Iris pigment epithelial cell (primary cell): Measurements from ENCODE around the gene BRSK2.

ENCODE experiments used
- DNase-seq: peaks from one replicate; pipeline ENCODE4 v3.0.0-alpha.2; 2011; ENCODE audit warnings: low read depth

Gene BRSK2

DNA sequence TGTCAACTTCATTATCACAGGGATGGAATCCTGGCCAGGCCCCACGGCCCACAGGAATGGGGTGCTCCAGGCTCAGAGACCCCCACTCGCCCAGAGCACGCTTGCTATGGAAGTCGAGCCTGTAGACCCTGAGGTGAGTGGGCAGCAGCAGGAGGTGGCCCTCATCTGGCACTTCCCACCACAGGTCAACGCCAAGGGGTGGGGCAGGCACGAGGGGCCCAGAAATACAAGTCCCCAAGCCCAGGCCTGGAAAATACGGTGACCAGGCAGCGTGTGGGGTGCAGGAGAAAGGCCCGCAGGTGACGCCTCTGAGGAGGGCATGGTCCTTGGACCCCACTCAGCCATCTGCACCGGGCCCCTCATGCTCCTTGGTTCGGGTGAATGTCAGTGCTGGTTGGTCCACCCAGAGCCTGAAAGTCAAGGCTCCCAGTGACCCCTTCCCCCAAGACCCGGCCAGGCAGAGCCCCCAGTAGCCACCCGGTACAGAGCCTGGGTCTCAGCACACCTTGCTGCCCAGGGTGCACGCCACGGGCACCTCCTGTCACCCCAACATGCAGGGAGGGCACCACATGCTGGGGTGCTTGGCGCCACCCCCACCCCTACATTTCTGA, 94.4 kb downstream of the BRSK2 start:
- no peak for DNase-seq

DNA sequence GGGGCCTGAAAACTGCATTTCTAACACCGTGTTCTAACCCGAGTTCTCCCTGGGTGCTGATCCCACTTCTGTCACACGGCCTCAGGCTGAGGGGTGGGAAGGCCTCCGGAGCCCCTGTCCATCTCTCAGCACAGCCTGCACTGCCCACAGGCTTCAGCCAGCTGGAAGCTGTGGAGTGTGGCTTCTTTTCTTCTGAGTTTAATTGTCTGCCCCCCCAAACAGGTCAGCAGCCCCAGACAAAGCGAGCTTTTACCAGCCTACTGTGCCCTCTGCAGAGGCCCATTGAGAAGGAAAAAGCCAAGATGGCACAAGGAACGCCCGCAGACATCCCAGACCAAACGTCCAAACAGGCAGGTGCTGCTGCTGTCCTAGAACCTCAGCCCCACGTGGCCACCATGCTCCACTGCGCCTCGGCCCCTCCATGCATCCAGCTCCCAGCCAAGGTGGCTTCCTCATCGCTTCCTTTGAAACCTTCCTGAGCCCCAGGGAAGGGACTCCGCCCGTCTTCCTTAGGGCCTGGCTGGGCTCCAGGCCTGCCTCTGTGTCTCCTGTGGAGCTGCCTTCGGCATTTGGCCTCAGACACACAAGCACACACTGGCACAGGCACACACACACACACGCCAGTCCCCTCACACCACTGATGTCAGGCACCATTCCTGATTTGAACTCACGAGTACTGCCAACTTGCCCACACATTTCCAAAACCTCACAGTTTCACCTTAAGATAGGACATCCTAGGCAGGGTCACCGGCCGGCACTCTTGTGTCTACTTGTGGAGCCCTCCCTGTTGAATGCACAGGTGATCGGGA, 95.2 kb downstream of the BRSK2 start:
- no peak for DNase-seq

- DNase-seq: no peak
Measured at GRCh38 chr11:1485504-1485885, 95.8 kb downstream of the BRSK2 start.

DNA sequence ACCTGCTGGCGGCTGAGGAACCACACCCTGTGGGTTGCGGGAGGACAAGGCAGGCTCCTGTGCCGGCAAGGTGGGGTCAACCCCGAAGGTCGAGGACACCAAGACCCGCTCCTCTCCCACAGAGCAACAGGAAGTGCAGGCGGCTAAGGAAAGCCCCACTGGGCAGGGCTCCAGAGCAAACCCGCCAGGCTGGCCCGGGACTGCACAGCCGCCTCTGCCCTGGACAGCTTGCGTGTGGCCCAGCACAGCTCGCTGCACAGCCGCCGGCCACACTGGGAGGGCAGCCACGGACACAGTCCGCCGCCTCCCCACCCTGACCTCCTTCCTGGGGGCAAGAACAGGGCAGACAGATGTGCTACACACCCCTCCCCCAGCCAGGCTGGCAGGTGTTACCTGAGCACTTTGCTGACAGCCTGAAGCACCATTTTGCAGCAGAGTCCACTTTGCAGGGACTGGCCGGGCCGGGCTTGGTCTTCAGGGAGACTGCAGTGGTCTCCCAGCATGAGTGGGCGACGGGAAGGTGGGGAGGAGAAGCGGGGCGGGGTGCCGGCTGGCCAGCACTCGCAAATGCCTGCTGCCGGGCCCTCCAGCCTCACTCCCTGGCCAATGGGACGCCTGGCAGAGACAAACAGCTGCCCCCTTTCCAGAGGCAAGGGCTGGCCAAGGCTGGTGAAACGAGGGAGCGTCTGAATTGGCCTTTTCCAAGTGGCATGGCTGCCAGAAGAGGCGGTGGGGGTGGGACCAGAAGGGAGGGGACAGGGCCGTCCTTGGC, 96.5 kb downstream of the BRSK2 start, which contains the start of gene MOB2:
Gene MOB2, minus strand, starts transcription at position 726 of the 772 bp plus-strand sequence. Its CDS starts 223 bp downstream, at position 503.
- DNase-seq: peak; percentile 41

GRCh38 chr11:1487091-1487850, 97.5 kb downstream of the BRSK2 start:
- no peak for DNase-seq

GRCh38 chr11:1487851-1488574, 98.3 kb downstream of the BRSK2 start:
- DNase-seq: no peak

DNA sequence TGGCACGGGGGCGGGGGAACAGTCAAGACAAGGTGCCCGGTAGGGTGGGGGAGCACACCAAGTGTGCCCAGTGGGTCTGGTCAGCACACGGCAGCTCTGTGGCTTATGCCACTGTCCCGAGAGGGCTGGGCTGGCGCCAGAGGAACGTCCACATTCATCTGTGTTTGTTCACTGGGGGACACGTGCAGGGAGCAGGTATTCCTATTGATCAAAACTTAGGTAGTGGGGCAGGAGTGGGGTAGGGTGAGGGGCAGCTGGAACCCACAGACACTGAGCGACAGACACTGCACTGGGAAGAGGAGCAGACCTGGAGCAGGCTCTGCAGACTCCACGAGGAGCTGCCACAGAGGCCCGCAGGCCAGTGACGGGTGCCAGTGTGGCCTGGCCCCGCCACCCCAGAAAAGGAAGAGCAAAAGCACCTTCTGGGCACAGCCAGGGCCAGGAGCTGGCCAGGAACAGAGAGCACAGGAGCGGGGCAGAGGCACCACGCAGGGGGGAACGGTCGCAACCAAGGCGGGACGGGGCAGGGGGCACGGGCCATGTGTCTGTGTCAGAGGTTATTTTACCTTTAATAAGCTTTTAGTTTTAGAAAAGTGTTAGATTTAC, 98.9 kb downstream of the BRSK2 start:
- DNase-seq: no peak

GRCh38 chr11:1490651-1491050, 100.9 kb downstream of the BRSK2 start:
- DNase-seq: no peak

GRCh38 chr11:1491379-1491778, 101.6 kb downstream of the BRSK2 start:
- DNase-seq: no peak

DNA sequence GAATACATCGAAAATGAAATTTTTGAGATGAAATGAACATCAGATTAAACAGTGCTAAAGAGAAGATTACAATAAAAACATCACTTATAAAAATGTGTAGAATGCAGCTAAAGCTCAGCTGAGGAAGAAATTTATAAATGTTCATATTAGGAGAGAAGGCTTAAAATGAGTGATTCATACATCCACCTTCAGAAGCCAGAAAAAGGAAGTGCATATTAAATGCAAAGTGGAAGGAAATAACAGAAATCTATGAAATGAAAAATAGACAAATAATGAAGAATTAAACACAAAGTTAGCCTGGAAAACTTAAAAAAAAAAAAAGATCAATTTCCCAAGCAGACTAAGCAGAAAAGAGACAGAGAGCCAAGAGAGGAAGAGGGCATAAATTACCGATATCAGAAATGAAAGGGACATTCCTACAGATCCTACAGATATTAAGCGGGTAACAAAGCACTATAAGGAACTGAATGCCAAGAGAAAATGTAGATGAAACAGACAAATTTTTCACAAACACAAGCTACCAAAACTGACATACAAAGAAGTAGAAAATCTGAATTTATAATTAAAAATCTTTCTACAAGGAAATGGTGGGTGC, 104.0 kb downstream of the BRSK2 start:
- DNase-seq: no peak

- no peak for DNase-seq
Measured at GRCh38 chr11:1494650-1495049, 104.9 kb downstream of the BRSK2 start.

DNA sequence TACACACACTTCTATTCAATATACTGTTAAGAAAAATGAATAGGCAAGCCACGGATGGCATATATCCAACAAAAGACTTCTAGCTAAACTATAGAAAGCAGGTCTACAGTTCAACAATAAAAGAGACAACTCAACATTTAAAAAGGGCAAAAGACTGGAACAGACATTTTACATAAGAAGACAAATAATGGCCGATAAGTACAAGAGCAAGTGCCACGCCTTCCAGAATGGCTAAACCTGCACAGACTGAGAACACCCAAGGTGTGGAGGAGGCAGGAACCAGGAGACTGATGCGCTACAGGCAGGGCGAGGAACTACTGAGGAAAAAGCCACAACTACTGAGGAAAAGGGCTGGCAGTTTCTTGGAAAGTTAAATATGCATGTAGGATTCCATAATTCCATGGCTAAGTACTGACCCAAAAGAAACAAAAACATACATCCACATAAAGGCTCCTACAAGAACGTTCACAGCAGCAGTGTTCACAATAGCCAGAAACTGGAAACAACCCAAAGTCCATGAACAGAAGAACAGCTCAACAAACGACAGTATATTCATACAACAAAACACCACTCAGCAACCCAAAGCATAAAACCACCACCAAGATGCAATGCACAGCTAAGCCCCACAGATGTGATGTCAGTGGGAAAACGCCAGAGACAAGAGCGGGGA, 106.5 kb downstream of the BRSK2 start:
- no peak for DNase-seq

DNA sequence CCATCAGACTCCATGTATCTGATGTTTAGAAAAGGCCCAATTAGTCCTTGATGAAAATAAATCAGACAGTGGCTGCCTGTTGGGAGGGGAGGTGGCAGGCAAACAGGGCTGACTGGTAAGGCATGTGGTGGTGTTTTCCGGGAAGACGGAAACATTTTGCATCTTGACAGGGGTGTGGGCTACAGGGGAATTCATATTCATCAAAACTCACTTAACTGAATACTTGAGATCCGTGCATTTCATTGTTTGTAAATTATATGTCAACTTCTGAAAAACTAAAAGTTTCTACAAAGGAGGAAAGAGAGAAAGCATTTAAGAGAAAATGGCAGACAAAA, 107.0 kb downstream of the BRSK2 start:
- DNase-seq: no peak

DNA sequence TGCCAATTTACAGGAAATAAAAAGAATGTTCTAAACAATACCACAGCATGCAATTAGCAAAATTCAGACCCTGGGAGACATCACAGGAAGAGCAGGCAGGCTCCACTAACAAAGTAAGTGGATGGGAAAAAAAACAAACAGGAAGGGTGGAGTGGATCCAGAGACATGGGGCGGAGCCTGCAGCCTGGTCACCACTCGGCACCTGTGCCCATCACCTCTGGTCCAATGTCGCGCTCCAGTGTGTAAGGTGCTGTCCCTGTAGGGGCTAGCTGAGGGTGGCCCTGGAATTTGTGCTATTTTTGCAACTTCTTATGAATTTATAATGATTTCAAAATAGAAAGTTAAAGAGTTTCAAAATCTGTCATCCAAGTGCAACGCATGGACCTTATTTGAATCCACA, 107.9 kb downstream of the BRSK2 start:
- DNase-seq: no peak

DNA sequence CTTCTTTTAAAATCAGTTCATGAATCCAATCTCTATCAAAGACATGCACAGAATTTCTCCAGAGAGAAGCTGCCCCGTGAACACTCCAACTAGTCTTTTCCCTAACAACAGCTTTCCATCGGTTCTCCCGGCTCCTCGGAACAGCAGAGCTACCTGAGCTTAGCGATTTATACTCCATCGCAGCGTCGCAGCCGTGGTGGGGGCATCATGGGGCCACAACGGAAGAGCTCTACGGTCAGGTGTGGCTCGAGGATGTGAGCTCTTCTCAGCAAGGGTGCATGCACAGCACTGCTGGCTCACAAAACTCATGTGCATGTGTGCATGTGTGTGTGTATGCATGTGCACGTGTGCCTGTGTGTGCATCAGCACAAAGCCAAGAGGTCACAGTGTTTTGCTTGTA, 108.5 kb downstream of the BRSK2 start:
- DNase-seq: no peak

DNA sequence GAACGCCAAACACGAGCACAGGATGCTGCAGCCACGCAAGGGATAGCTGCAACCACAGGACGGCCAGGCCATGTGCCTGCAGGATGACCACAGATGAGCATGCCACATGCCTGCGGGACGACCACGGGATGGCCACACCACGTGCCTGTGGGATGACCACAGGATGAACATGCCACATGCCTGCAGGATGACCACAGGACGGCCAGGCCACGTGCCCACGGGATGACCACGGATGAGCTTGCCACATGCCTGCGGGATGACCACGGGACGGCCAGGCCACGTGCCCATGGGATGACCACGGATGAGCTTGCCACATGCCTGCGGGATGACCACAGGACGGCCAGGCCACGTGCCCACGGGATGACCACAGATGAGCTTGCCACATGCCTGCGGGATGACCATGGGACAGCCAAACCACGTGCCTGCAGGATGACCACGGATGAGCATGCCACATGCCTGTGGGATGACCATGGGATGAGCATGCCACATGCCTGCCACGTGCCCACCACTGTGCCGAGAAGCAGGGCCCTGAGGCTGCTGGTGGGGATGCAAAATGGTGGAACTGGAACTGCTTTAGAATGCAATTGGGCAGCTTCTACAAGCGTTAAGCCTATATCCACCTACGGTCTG, 109.6 kb downstream of the BRSK2 start:
- no peak for DNase-seq

DNA sequence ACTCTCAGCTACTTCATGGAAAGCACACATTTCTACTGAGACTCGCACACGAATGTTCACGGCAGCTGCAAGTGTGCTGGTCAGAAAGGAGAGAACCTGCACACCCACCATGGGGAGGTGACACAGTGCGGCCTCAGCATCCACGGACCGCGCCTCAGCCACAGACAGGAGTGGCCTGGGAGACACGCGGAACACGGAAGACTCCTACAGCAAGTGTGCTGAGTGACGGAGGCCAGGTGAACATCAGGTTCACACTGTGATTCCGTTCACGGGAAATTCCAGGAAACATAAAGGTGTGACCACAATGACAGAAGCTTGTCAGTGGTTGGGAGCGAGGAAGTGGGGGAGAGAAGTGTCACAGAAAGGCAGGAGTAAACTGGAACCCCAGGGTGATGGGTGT, 110.2 kb downstream of the BRSK2 start:
- DNase-seq: no peak

- no peak for DNase-seq
Measured at GRCh38 chr11:1500466-1501420, 111.0 kb downstream of the BRSK2 start.
